ENCODE measurements around the gene RPL11. TPM values are rescaled to one million over a fixed set of nuclear protein-coding genes. Genes with fewer than 3 reads are reported as not detected.

RPL11 gene
- total RNA-seq (2022) (1,201 and 1,563 TPM in 2 replicates), Bru-seq, nascent RNA (percentile 99 among the genes with signal in this experiment), BruChase-seq, experiment 1, labeled RNA remaining after a 6-hour chase (percentile 99 among the genes with signal in this experiment), BruChase-seq, experiment 2, labeled RNA remaining after a 2-hour chase (percentile 99 among the genes with signal in this experiment)
- long read RNA-seq, transcript RPL11-201 (6 exons, 660 nt), result minor isoform, 66 of 986 reads
- long read RNA-seq, transcript RPL11-206 (6 exons, 1,017 nt), result major isoform, 782 of 986 reads
- long read RNA-seq, transcript RPL11-203 (5 exons, 879 nt), result minor isoform, 52 of 986 reads
- long read RNA-seq, partial matches to known transcripts, result 72 of 986 reads
- long read RNA-seq, other reads (novel, unspliced or antisense), result 11 of 986 reads

DNA sequence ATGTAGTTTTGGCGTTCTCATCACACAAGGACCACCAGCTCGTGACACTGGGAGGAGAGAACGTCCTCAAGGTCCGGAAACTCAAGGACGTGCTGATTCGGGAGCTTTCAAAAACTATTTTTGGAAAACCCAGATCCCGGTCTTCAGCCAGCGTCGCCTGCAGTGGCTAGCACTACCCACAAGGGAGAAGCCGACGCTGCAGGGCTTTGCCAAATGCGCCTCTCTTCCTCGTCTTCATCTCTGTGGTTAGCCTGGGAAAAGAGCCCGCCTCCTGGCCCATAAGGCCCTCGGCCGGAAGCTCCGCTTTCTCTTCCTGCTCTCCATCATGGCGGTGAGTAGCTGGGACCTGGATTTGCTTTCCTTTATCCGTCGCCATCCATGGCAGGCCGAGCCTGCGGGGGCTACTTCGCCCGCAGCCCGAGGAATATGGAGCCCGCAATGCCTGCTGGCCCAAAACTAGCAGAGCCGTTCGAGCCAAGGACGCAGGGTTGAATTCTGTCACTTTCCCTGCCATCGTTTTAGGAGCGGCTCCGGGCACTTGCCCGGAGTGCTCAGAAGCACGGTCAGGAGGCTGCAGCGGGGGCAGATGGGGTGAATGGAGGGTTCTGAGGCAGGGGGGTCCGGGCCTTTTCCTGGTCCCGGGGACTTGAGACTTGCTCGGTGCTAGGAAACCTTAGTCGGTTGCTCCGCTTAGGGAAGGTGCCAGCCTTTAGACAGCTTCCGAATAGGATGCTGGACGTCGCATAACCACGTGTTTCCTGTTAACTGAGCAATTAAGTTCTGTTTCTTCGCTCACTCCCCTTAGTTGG is at the start of gene RPL11:
RPL11 (plus strand) TSS at position 308 of the 809 bp plus-strand sequence; CDS start at position 326, 18 bp downstream.
- TSS peak; percentile 59 for BruUV-seq (replicated peaks)
- intact Hi-C loops (cut with micrococcal nuclease), result loop anchor here (2.0 kb wide), 1 partner anchor 53 kb away; no protein-coding TSS in a partner anchor
- H3K36me3 Mint-ChIP-seq (ENCODE audit: insufficient read depth, unreplicated experiment), result peaks cover 54% of the 10 kb centered on the region
- H3K4me1 Mint-ChIP-seq (ENCODE audit: insufficient read depth, unreplicated experiment), result peaks cover 35% of the 10 kb centered on the region
- ChIA-PET CTCF (interaction anchor here (0.6 to 1.3 kb wide), 9 partner anchors 11 to 353 kb away, joined by 3 to 6 read pairs (median 4); no protein-coding TSS in a partner anchor), POLR2A (interaction anchor here (0.6 to 5.0 kb wide), 39 partner anchors 9 to 522 kb away, joined by 3 to 95 read pairs (median 5); partner anchors contain the start of genes ELOA, GALE, HNRNPR and ID3)
- H3K9me3 Mint-ChIP-seq (ENCODE audit: unreplicated experiment), result no peaks in the 10 kb centered on the region
- TF ChIP-seq, protein P1, sequence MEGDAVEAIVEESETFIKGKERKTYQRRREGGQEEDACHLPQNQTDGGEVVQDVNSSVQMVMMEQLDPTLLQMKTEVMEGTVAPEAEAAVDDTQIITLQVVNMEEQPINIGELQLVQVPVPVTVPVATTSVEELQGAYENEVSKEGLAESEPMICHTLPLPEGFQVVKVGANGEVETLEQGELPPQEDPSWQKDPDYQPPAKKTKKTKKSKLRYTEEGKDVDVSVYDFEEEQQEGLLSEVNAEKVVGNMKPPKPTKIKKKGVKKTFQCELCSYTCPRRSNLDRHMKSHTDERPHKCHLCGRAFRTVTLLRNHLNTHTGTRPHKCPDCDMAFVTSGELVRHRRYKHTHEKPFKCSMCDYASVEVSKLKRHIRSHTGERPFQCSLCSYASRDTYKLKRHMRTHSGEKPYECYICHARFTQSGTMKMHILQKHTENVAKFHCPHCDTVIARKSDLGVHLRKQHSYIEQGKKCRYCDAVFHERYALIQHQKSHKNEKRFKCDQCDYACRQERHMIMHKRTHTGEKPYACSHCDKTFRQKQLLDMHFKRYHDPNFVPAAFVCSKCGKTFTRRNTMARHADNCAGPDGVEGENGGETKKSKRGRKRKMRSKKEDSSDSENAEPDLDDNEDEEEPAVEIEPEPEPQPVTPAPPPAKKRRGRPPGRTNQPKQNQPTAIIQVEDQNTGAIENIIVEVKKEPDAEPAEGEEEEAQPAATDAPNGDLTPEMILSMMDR (IDR thresholded peaks at IDR 0.05; ENCODE audit: unreplicated experiment), result peak; percentile 44
- H3K27ac Mint-ChIP-seq (ENCODE audit: low read depth, unreplicated experiment), result peak within 1 kb of the TSS; percentile 97
- peak within 1 kb of the TSS; percentile 88 for H3K4me3 Mint-ChIP-seq (ENCODE audit: unreplicated experiment)
- no peaks in the 10 kb centered on the region for H3K27me3 Mint-ChIP-seq (ENCODE audit: insufficient read depth, unreplicated experiment)
- DNase-seq (ENCODE audit: unreplicated experiment), result peak; percentile 96

DNA sequence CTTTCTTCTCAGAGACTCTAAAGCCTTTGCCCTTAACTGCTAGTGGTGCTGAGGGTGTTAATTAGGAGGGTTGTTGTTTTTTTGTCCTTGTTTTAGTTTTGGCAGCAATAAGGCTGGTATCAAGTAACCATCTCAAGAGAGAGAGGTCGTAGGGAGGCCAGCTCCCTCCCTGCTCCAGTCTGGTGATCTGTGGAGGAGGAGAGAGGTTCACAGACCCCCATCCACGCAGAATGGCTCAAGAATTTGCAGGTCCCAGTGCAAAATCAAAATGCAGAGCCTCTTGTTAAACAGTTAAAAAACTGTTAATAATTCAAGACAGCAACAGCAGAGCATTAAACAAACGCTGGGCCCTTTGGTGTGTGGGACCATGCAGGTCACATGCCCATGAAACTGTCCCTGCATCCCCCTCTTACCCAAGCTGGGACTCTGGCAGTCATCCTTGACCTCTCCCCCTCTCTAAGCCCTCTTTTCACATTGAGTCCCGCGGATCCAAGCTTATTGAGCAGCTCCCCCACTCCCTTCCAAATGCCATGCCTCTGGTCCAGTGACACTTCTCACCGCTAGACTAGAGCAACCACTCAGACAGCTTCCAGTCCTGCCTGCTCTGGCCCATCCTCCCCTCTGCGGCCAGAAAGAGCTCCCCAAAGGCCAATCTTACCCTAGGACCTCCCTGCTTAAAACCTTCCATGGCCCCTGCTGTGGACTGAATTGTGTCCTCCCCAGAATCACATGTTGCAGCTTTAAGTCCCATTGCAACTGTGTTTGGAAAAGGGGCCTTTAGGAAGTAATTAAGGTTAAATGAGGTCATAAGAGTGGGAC is 47.7 kb upstream of the RPL11 start:
- DNase-seq (ENCODE audit: unreplicated experiment), result no peak
- Mint-ChIP-seq H3K9me3 (ENCODE audit: unreplicated experiment) (no peaks in the 10 kb centered on the region), H3K4me3 (ENCODE audit: unreplicated experiment) (no peak overlapping the region), H3K36me3 (ENCODE audit: insufficient read depth, unreplicated experiment) (no peaks in the 10 kb centered on the region), H3K4me1 (ENCODE audit: insufficient read depth, unreplicated experiment) (no peaks in the 10 kb centered on the region), H3K27ac (ENCODE audit: low read depth, unreplicated experiment) (no peak overlapping the region), H3K27me3 (ENCODE audit: insufficient read depth, unreplicated experiment) (no peaks in the 10 kb centered on the region)
- BruUV-seq (replicated peaks), result no TSS peak
- POLR2A ChIA-PET, result interaction anchor here (0.6 kb wide), 1 partner anchor 14 kb away, joined by 3 read pairs; no protein-coding TSS in a partner anchor
- intact Hi-C loops (cut with micrococcal nuclease), result no loop called here
- TF ChIP-seq, protein P1 (IDR thresholded peaks at IDR 0.05; ENCODE audit: unreplicated experiment), result no peak
- CTCF ChIA-PET, result interaction anchor here (1.0 to 4.2 kb wide), 6 partner anchors 9 to 147 kb away, joined by 3 to 18 read pairs (median 8); no protein-coding TSS in a partner anchor

DNA sequence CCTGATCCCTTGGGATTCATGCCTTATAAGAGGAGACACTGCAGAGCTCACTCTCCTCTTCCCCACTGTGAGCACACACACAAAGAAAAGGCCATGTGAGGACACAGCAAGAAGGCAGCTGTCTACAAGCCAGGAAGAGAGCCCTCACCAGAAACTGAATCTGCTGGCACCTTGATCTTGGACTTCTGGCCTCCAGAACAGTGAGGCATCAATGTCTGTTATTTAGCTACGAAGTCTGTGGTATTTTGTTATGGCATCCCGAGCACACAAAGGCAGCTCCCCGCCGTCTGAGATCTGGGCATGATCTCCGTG is 47.1 kb upstream of the RPL11 start:
- ChIA-PET CTCF (interaction anchor here (0.6 to 4.2 kb wide), 7 partner anchors 10 to 148 kb away, joined by 3 to 18 read pairs (median 6); no protein-coding TSS in a partner anchor), POLR2A (interaction anchor here (0.6 kb wide), 1 partner anchor 13 kb away, joined by 3 read pairs; no protein-coding TSS in a partner anchor)
- no peaks in the 10 kb centered on the region for H3K9me3 Mint-ChIP-seq (ENCODE audit: unreplicated experiment)
- H3K36me3 Mint-ChIP-seq (ENCODE audit: insufficient read depth, unreplicated experiment), result no peaks in the 10 kb centered on the region
- no peak overlapping the region for H3K4me3 Mint-ChIP-seq (ENCODE audit: unreplicated experiment)
- no peak overlapping the region for H3K27ac Mint-ChIP-seq (ENCODE audit: low read depth, unreplicated experiment)
- H3K4me1 Mint-ChIP-seq (ENCODE audit: insufficient read depth, unreplicated experiment), result no peaks in the 10 kb centered on the region
- H3K27me3 Mint-ChIP-seq (ENCODE audit: insufficient read depth, unreplicated experiment), result no peaks in the 10 kb centered on the region
- TF ChIP-seq, protein P1 (IDR thresholded peaks at IDR 0.05; ENCODE audit: unreplicated experiment), result no peak
- BruUV-seq (replicated peaks), result no TSS peak
- intact Hi-C loops (cut with micrococcal nuclease), result no loop called here
- DNase-seq (ENCODE audit: unreplicated experiment), result no peak
